Activated T-cell treated with anti-CD3 and anti-CD28 coated beads, Interleukin-2, amount 50 U/mL, for 4 hours (primary cell): ENCODE data around the gene OR2J1. TPM values are rescaled to one million over a fixed set of nuclear protein-coding genes. Genes with fewer than 3 reads are reported as not detected.
"Not testable (repeated sequence)": the region's sequence is repeated elsewhere in the genome, so short reads cannot be mapped to it uniquely, and the experiment has no call there.

ENCODE experiments used
- ATAC-seq, 2 donors: fragments of 200-7000 bp; cut with Tn5 transposase; one replicate each; pipeline ENCODE4 v1.10.0; 2021
- DNase-seq: peaks from one replicate; pipeline ENCODE4 v3.0.0-alpha.2; 2020
- H3K27me3 Mint-ChIP-seq: one replicate; pipeline ENCODE4 v1.8.0; 2021; ENCODE audit warnings: low read depth, mixed read lengths
- H3K36me3 Mint-ChIP-seq: one replicate; pipeline ENCODE4 v1.8.0; 2022; ENCODE audit warnings: mixed read lengths; ENCODE audit not compliant: insufficient read depth
- H3K4me1 Mint-ChIP-seq: one replicate; pipeline ENCODE4 v1.8.0; 2021; ENCODE audit warnings: low read depth, mixed read lengths
- H3K4me3 Mint-ChIP-seq: one replicate; pipeline ENCODE4 v1.8.0; 2021; ENCODE audit warnings: mild to moderate bottlenecking, moderate library complexity, mixed read lengths
- H3K9me3 Mint-ChIP-seq: one replicate; pipeline ENCODE4 v1.8.0; 2021; ENCODE audit warnings: mixed read lengths
- total RNA-seq, 3 donors: library from RNA; stranded (reverse); gene quantifications; one replicate each; pipeline ENCODE4 v1.2.1, GENCODE V29; 2021

OR2J1 gene
- total RNA-seq = not detected

GRCh38 chr6:29099190-29099589 is at the start of gene OR2J1:
OR2J1 (plus strand) TSS chr6:29099490; CDS start chr6:29100943, 1,453 bp downstream.
- ATAC-seq = no peak
- Mint-ChIP-seq H3K9me3 (no peaks in the 10 kb centered on the region), H3K36me3 (no peaks in the 10 kb centered on the region), H3K4me1 (no peaks in the 10 kb centered on the region), H3K4me3 (no peak within 1 kb of the TSS), H3K27me3 (peaks cover 13% of the 10 kb centered on the region)
- DNase-seq = no peak

- H3K36me3 Mint-ChIP-seq = no peaks in the 10 kb centered on the region
- no peaks in the 10 kb centered on the region for H3K9me3 Mint-ChIP-seq
- H3K27me3 Mint-ChIP-seq = peaks cover 31% of the 10 kb centered on the region
- no peak overlapping the region for H3K4me3 Mint-ChIP-seq
- H3K4me1 Mint-ChIP-seq = no peaks in the 10 kb centered on the region
- DNase-seq = no peak
- ATAC-seq = no peak
Measured at GRCh38 chr6:29051680-29052079, 47.6 kb upstream of the OR2J1 start.

- ATAC-seq (peak in 1 of 2 donors; percentile 35), DNase-seq (no peak)
- Mint-ChIP-seq H3K27me3 (peaks cover 42% of the 10 kb centered on the region), H3K36me3 (no peaks in the 10 kb centered on the region), H3K9me3 (no peaks in the 10 kb centered on the region), H3K4me3 (no peak overlapping the region), H3K4me1 (no peaks in the 10 kb centered on the region)
Measured at GRCh38 chr6:29071831-29072723, 27.2 kb upstream of the OR2J1 start.

GRCh38 chr6:29079203-29079602 is 20.1 kb upstream of the OR2J1 start:
- H3K9me3 Mint-ChIP-seq = no peaks in the 10 kb centered on the region
- H3K4me3 Mint-ChIP-seq = no peak overlapping the region
- ATAC-seq = no peak
- no peak for DNase-seq
- H3K36me3 Mint-ChIP-seq = no peaks in the 10 kb centered on the region
- H3K27me3 Mint-ChIP-seq = peaks cover 5% of the 10 kb centered on the region
- H3K4me1 Mint-ChIP-seq = no peaks in the 10 kb centered on the region

- no peak for ATAC-seq
- H3K27me3 Mint-ChIP-seq = peaks cover 7% of the 10 kb centered on the region
Measured at GRCh38 chr6:29081312-29081711, 18.0 kb upstream of the OR2J1 start.

GRCh38 chr6:29082457-29082856 is 16.8 kb upstream of the OR2J1 start:
- DNase-seq = no peak
- no peaks in the 10 kb centered on the region for H3K4me1 Mint-ChIP-seq
- no peaks in the 10 kb centered on the region for H3K9me3 Mint-ChIP-seq
- no peak overlapping the region for H3K4me3 Mint-ChIP-seq
- no peak for ATAC-seq
- peaks cover 12% of the 10 kb centered on the region for H3K27me3 Mint-ChIP-seq
- no peaks in the 10 kb centered on the region for H3K36me3 Mint-ChIP-seq

More at GRCh38 chr6:29081312-29081711, 18.0 kb upstream of the OR2J1 start:
- Mint-ChIP-seq H3K4me1 (no peaks in the 10 kb centered on the region), H3K9me3 (no peaks in the 10 kb centered on the region), H3K4me3 (no peak overlapping the region), H3K36me3 (no peaks in the 10 kb centered on the region)
- DNase-seq = no peak

- Mint-ChIP-seq H3K4me1 (no peaks in the 10 kb centered on the region), H3K4me3 (no peak within 1 kb of the TSS), H3K27me3 (peaks cover 32% of the 10 kb centered on the region), H3K9me3 (no peaks in the 10 kb centered on the region), H3K36me3 (no peaks in the 10 kb centered on the region)
- DNase-seq (no peak), ATAC-seq (no peak)
Measured at GRCh38 chr6:29087213-29087612, 12.1 kb upstream of the OR2J1 start, which contains the start of gene OR2B3. OR2B3 (minus strand) TSS chr6:29087313; CDS start chr6:29087248, 65 bp downstream.

- Mint-ChIP-seq H3K4me3 (no peak overlapping the region), H3K9me3 (no peaks in the 10 kb centered on the region), H3K4me1 (no peaks in the 10 kb centered on the region), H3K27me3 (peaks cover 27% of the 10 kb centered on the region), H3K36me3 (no peaks in the 10 kb centered on the region)
- ATAC-seq (no peak), DNase-seq (no peak)
Measured at GRCh38 chr6:29092957-29093356, 6.3 kb upstream of the OR2J1 start.

GRCh38 chr6:29097803-29098202 is 1.5 kb upstream of the OR2J1 start:
- Mint-ChIP-seq H3K9me3 (no peaks in the 10 kb centered on the region), H3K27me3 (peaks cover 9% of the 10 kb centered on the region), H3K36me3 (no peaks in the 10 kb centered on the region), H3K4me1 (no peaks in the 10 kb centered on the region), H3K4me3 (no peak overlapping the region)
- no peak for ATAC-seq
- no peak for DNase-seq

- Mint-ChIP-seq H3K4me1 (no peaks in the 10 kb centered on the region), H3K4me3 (no peak within 1 kb of the TSS), H3K36me3 (no peaks in the 10 kb centered on the region), H3K27me3 (peaks cover 45% of the 10 kb centered on the region), H3K9me3 (no peaks in the 10 kb centered on the region)
- ATAC-seq (no peak), DNase-seq (no peak)
Measured at GRCh38 chr6:29107758-29108157, 8.5 kb downstream of the OR2J1 start, which contains the start of gene OR2J3. OR2J3 (plus strand) TSS chr6:29108058; CDS start chr6:29111891, 3,833 bp downstream.

- Mint-ChIP-seq H3K36me3 (no peaks in the 10 kb centered on the region), H3K9me3 (no peaks in the 10 kb centered on the region), H3K4me1 (no peaks in the 10 kb centered on the region), H3K27me3 (peaks cover 28% of the 10 kb centered on the region), H3K4me3 (no peak overlapping the region)
- no peak for DNase-seq
- ATAC-seq = no peak
Measured at GRCh38 chr6:29112135-29112534, 12.8 kb downstream of the OR2J1 start.

GRCh38 chr6:29114964-29115363 is 15.7 kb downstream of the OR2J1 start:
- not testable (repeated sequence) for ATAC-seq, H3K4me1 Mint-ChIP-seq, H3K9me3 Mint-ChIP-seq, H3K4me3 Mint-ChIP-seq, DNase-seq, H3K36me3 Mint-ChIP-seq
- H3K27me3 Mint-ChIP-seq = peaks cover 36% of the 10 kb centered on the region

GRCh38 chr6:29129326-29130012 is 30.2 kb downstream of the OR2J1 start:
- Mint-ChIP-seq H3K4me1 (no peaks in the 10 kb centered on the region), H3K4me3 (no peak overlapping the region), H3K27me3 (peaks cover 21% of the 10 kb centered on the region), H3K9me3 (no peaks in the 10 kb centered on the region), H3K36me3 (no peaks in the 10 kb centered on the region)
- ATAC-seq = no peak
- DNase-seq = no peak

- Mint-ChIP-seq H3K9me3 (no peaks in the 10 kb centered on the region), H3K27me3 (peaks cover 23% of the 10 kb centered on the region), H3K4me1 (no peaks in the 10 kb centered on the region), H3K36me3 (no peaks in the 10 kb centered on the region), H3K4me3 (no peak overlapping the region)
- ATAC-seq (no peak), DNase-seq (no peak)
Measured at GRCh38 chr6:29130644-29131043, 31.4 kb downstream of the OR2J1 start.

- DNase-seq (no peak), ATAC-seq (no peak)
- Mint-ChIP-seq H3K27me3 (peaks cover 24% of the 10 kb centered on the region), H3K4me3 (no peak overlapping the region), H3K4me1 (no peaks in the 10 kb centered on the region), H3K36me3 (no peaks in the 10 kb centered on the region), H3K9me3 (no peaks in the 10 kb centered on the region)
Measured at GRCh38 chr6:29131691-29132090, 32.4 kb downstream of the OR2J1 start.
